ENCODE measurements around the gene AGBL2.
A peak's percentile ranks its signal among the peaks of the same experiment; 100 is the strongest.
"Not testable (repeated sequence)": the region's sequence is repeated elsewhere in the genome, so short reads cannot be mapped to it uniquely, and the experiment has no call there.

Gene AGBL2

GRCh38 chr11:47715082-47715669 lies at the start of gene AGBL2:
Gene AGBL2, minus strand, starts transcription at chr11:47715369. Its CDS starts 719 bp downstream, at chr11:47714650.
- H3K9me3 Mint-ChIP-seq, result no peaks in the 10 kb centered on the region
- peaks cover 6 to 10% of the 10 kb centered on the region in 2 donors for H3K36me3 Mint-ChIP-seq
- DNase-seq, result peak; percentile 79
- peaks cover 10 to 23% of the 10 kb centered on the region in 2 donors for H3K4me1 Mint-ChIP-seq
- H3K27me3 Mint-ChIP-seq, result no peaks in the 10 kb centered on the region
- H3K4me3 Mint-ChIP-seq, result peak within 1 kb of the TSS; percentile 93 to 95
- peak within 1 kb of the TSS; percentile 98 for H3K27ac Mint-ChIP-seq
- peak; percentile 98 to 99 for ATAC-seq (replicated peaks)

DNA sequence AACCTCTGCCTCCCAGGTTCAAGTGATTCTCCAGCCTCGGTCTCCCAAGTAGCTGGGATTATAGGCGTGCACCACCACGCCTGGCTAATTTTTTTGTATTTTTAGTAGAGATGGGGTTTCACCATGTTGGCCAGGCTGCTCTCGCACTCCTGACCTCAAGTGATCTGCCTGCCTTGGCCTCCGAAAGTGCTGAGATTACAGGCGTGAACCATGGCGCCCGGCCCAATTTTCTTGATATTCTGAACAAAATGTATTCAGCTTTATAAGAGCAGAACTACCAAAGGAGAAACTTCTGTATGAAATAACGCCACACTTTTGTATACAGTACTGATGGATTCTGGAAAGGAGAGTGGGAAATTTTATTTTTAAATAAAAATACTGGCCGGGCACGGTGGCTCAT lies 44.1 kb upstream of the AGBL2 start:
- peaks cover 32 to 39% of the 10 kb centered on the region in 2 donors for H3K36me3 Mint-ChIP-seq
- DNase-seq; ATAC-seq (replicated peaks); H3K27me3 Mint-ChIP-seq; H3K9me3 Mint-ChIP-seq; H3K27ac Mint-ChIP-seq; H3K4me1 Mint-ChIP-seq; H3K4me3 Mint-ChIP-seq: not testable (repeated sequence)

- DNase-seq (no peak), ATAC-seq (replicated peaks) (no peak)
- H3K4me3 Mint-ChIP-seq, result no peak overlapping the region
- no peak overlapping the region for H3K27ac Mint-ChIP-seq
- H3K27me3 Mint-ChIP-seq, result no peaks in the 10 kb centered on the region
- peaks cover 43 to 49% of the 10 kb centered on the region in 2 donors for H3K36me3 Mint-ChIP-seq
- H3K4me1 Mint-ChIP-seq, result peaks cover 0 to 2% of the 10 kb centered on the region in 2 donors
- H3K9me3 Mint-ChIP-seq, result peaks cover 0 to 2% of the 10 kb centered on the region in 2 donors
Measured at GRCh38 chr11:47756208-47756607, 41.0 kb upstream of the AGBL2 start.

DNA sequence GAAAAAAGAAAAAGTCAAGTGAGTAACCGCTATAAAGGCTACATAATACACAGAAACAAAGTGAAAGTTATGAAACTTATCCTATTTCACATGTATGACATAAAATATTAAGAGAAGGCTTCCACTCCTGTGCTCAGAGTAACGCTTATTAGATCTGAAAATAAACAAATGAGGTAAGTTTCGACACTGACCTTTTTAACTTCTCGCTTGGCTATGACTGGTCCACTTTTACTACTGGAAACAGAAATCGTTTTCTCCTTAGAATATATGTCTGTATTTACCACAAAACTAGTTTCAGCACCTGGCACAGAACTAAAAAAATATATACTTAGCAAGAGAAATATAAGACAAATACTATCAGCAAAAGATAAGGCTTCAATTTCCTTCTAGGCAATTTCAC lies 35.6 kb upstream of the AGBL2 start:
- Mint-ChIP-seq H3K27me3 (no peaks in the 10 kb centered on the region), H3K4me3 (no peak overlapping the region), H3K4me1 (peaks cover 0 to 4% of the 10 kb centered on the region in 2 donors), H3K27ac (no peak overlapping the region), H3K36me3 (peaks cover 32 to 37% of the 10 kb centered on the region in 2 donors), H3K9me3 (no peaks in the 10 kb centered on the region)
- DNase-seq (no peak), ATAC-seq (replicated peaks) (no peak)

- not testable (repeated sequence) for H3K9me3 Mint-ChIP-seq; H3K27ac Mint-ChIP-seq; H3K4me1 Mint-ChIP-seq; DNase-seq; H3K4me3 Mint-ChIP-seq; H3K27me3 Mint-ChIP-seq; ATAC-seq (replicated peaks)
- H3K36me3 Mint-ChIP-seq, result peaks cover 21 to 46% of the 10 kb centered on the region in 2 donors
Measured at GRCh38 chr11:47742494-47742893, 27.3 kb upstream of the AGBL2 start.

GRCh38 chr11:47737817-47738216 lies 22.6 kb upstream of the AGBL2 start:
- peaks cover 24 to 42% of the 10 kb centered on the region in 2 donors for H3K36me3 Mint-ChIP-seq

DNA sequence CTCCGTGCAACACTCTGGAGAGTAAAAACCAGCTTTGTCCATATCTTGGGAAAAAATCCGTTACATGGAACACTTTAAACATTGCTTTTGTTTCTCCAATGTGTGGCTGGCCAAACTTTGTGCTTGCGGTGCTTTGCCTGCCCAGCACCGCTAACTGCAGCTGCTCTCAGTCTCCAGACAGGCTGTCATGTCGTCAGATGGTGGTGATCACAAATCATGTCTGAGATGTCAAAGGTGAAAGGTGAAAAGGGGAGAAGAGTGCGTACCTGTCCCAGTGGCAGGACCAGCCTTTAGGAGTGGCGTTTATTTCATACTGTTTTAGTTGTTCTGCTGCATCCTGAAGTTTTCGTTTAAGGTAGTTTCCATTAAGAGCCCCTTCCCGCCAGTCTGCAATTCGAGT lies 17.1 kb upstream of the AGBL2 start:
- no peaks in the 10 kb centered on the region for H3K27me3 Mint-ChIP-seq
- peaks cover 0 to 1% of the 10 kb centered on the region in 2 donors for H3K4me1 Mint-ChIP-seq
- peaks cover 40 to 46% of the 10 kb centered on the region in 2 donors for H3K36me3 Mint-ChIP-seq
- H3K4me3 Mint-ChIP-seq, result no peak overlapping the region
- H3K27ac Mint-ChIP-seq, result no peak overlapping the region
- ATAC-seq (replicated peaks), result no peak
- no peaks in the 10 kb centered on the region for H3K9me3 Mint-ChIP-seq
- DNase-seq, result no peak

More at GRCh38 chr11:47737817-47738216, 22.6 kb upstream of the AGBL2 start:
- not testable (repeated sequence) for DNase-seq; H3K9me3 Mint-ChIP-seq; H3K27ac Mint-ChIP-seq; H3K4me1 Mint-ChIP-seq; H3K27me3 Mint-ChIP-seq; H3K4me3 Mint-ChIP-seq; ATAC-seq (replicated peaks)

- DNase-seq (no peak), ATAC-seq (replicated peaks) (no peak)
- H3K9me3 Mint-ChIP-seq, result no peaks in the 10 kb centered on the region
- peaks cover 0 to 1% of the 10 kb centered on the region in 2 donors for H3K4me1 Mint-ChIP-seq
- no peak overlapping the region for H3K4me3 Mint-ChIP-seq
- H3K27ac Mint-ChIP-seq, result peak overlapping the region; percentile 56
- peaks cover 35 to 38% of the 10 kb centered on the region in 2 donors for H3K36me3 Mint-ChIP-seq
- H3K27me3 Mint-ChIP-seq, result no peaks in the 10 kb centered on the region
Measured at GRCh38 chr11:47731475-47731874, 16.3 kb upstream of the AGBL2 start.

DNA sequence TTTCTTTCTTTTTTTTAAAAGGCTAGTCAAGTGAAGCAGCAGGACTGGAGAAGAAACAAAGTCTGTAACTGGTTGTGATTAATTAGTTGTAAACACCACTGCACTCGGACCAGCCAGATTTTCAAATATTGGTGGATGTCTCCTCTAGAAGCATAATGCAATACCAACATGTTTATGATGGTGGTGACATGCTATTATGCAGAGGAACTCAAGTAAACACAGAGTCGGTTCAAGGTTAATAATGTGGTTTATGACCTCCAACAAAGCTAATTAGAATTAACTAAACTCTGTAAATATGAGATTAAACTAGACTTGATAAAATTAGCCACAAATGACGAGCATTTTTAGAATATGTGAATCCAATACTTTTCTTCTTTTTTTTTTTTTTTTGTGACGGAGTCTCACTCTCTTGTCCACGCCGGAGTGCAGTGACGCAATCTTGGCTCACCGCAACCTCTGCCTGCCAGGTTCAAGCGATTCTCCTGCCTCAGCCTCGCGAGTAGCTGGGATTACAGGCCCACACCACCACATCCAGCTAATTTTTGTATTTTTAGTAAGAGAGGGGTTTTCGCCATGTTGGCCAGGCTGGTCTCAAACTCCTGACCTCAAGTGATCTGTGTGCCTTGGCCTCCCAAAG lies 11.8 kb upstream of the AGBL2 start:
- H3K27ac Mint-ChIP-seq, result no peak overlapping the region
- H3K4me3 Mint-ChIP-seq, result no peak overlapping the region
- peaks cover 37 to 43% of the 10 kb centered on the region in 2 donors for H3K36me3 Mint-ChIP-seq
- no peak for ATAC-seq (replicated peaks)
- no peak for DNase-seq
- no peaks in the 10 kb centered on the region for H3K27me3 Mint-ChIP-seq
- no peaks in the 10 kb centered on the region for H3K9me3 Mint-ChIP-seq
- peaks cover 4% of the 10 kb centered on the region in 2 donors for H3K4me1 Mint-ChIP-seq

GRCh38 chr11:47726118-47726442 lies 10.9 kb upstream of the AGBL2 start:
- no peaks in the 10 kb centered on the region for H3K9me3 Mint-ChIP-seq
- H3K4me3 Mint-ChIP-seq, result no peak overlapping the region
- no peak for DNase-seq
- H3K4me1 Mint-ChIP-seq, result peaks cover 2 to 4% of the 10 kb centered on the region in 2 donors
- no peak overlapping the region for H3K27ac Mint-ChIP-seq
- no peak for ATAC-seq (replicated peaks)
- H3K27me3 Mint-ChIP-seq, result no peaks in the 10 kb centered on the region
- peaks cover 31 to 36% of the 10 kb centered on the region in 2 donors for H3K36me3 Mint-ChIP-seq

DNA sequence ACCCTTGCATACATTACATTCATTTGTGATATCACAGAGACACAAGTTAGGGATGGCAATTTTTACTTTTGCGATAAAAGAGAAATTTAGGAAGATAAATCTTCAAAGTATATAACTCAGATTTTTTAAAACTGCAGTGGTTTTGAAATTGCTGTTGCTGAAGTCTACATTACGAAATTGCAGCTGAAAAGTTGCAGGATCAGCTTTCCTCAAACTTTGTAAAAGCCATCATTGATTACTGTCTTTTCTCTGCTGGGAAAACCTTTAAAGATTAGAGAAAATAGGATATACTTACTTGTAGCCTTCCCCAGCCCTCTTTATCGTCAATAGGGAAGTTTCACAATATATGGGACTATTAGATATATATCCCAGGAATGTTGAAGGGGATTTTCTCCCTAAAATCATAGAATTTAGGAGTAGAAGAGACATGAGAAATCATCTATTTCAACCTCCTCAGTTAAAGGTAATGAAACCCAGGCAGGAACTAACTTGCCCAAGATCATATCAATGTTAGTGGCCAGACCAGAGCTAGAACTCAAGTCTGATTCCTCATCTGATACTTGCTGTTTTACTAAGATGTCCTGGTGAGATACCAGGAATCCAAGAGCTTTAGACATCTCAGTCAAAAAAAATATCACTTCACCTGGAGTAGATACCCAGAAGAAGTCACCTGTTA lies 10.4 kb upstream of the AGBL2 start:
- H3K36me3 Mint-ChIP-seq, result peaks cover 31 to 36% of the 10 kb centered on the region in 2 donors
- H3K4me1 Mint-ChIP-seq, result peaks cover 2 to 4% of the 10 kb centered on the region in 2 donors
- DNase-seq, result no peak
- ATAC-seq (replicated peaks), result no peak
- H3K27ac Mint-ChIP-seq, result no peak overlapping the region
- H3K4me3 Mint-ChIP-seq, result no peak overlapping the region
- H3K27me3 Mint-ChIP-seq, result no peaks in the 10 kb centered on the region
- no peaks in the 10 kb centered on the region for H3K9me3 Mint-ChIP-seq

- Mint-ChIP-seq H3K4me3 (no peak overlapping the region), H3K36me3 (peaks cover 29 to 32% of the 10 kb centered on the region in 2 donors), H3K9me3 (no peaks in the 10 kb centered on the region), H3K27me3 (no peaks in the 10 kb centered on the region), H3K27ac (peak overlapping the region; percentile 62), H3K4me1 (peaks cover 2 to 4% of the 10 kb centered on the region in 2 donors)
- DNase-seq, result no peak
- ATAC-seq (replicated peaks), result no peak
Measured at GRCh38 chr11:47724041-47724729, 9.0 kb upstream of the AGBL2 start.

DNA sequence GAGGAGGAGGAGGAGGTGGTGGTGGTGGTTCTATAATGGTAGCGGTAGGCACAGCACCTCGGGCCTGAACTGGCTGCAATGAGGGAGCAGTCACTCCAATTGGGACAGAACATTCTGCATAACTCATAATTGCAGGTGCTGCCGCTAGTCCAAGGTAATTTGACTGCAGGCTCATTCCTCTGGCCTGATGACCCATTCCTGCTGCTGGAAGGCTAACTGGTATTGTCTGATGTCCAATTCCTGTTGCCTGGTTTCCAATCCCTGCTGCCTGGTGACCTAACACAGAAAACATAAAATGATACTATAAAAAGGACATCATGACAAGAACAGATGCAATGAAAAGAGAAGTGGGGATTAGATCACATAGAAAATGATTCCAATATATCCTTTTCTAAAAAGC lies 7.9 kb upstream of the AGBL2 start:
- Mint-ChIP-seq H3K36me3 (peaks cover 22 to 29% of the 10 kb centered on the region in 2 donors), H3K4me1 (peaks cover 2 to 4% of the 10 kb centered on the region in 2 donors), H3K27me3 (no peaks in the 10 kb centered on the region), H3K9me3 (no peaks in the 10 kb centered on the region), H3K27ac (no peak overlapping the region), H3K4me3 (no peak overlapping the region)
- no peak for ATAC-seq (replicated peaks)
- DNase-seq, result no peak

GRCh38 chr11:47720651-47721050 lies 5.5 kb upstream of the AGBL2 start:
- DNase-seq, result no peak
- H3K27ac Mint-ChIP-seq, result no peak overlapping the region
- H3K4me3 Mint-ChIP-seq, result no peak overlapping the region
- no peak for ATAC-seq (replicated peaks)
- peaks cover 2 to 6% of the 10 kb centered on the region in 2 donors for H3K4me1 Mint-ChIP-seq
- H3K36me3 Mint-ChIP-seq, result peaks cover 19 to 25% of the 10 kb centered on the region in 2 donors
- no peaks in the 10 kb centered on the region for H3K27me3 Mint-ChIP-seq
- no peaks in the 10 kb centered on the region for H3K9me3 Mint-ChIP-seq

Data from stimulated activated naive B cell treated with anti-CD40 and anti-IgM and Interleukin-4, amounts not matched to agents 10 μg/mL and 1 μg/mL and 100 μg/mL, for 72 hours (primary cell).